ENCODE measurements around the gene SLC12A1.

GRCh38 chr15:48282216-48282615, 76.1 kb downstream of the SLC12A1 start:
- no peak for TF ChIP-seq EZH2 (IDR thresholded peaks at IDR 0.05)
- TF ChIP-seq CTCF (IDR thresholded peaks at IDR 0.05): no peak
- TF ChIP-seq EZH2phosphoT487 (IDR thresholded peaks at IDR 0.05): no peak
